ENCODE measurements around the gene DOCK1. TPM values are rescaled to one million over a fixed set of nuclear protein-coding genes. Genes with fewer than 3 reads are reported as not detected.

Gene DOCK1
- total RNA-seq, 1 donor from 2014 or later = 57.8 TPM

DNA sequence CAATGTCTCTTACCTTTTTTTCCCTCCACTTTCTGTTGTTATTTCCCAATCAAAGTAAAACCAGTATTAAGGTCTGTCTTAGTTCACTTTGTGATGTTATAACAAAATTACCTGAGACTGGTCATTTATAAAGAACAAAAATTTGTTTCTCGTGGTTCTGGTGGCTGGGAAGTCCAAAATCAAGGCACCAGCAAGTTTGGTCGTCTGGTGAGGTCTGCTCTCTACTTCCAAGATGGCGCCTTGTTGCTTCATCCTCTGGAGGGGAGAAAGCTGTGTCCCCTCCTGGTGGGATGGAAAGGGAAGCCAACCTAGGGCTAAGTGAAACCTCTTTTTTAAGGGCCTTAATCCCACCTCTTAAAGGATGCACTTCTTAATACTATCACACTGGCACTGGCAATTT, 313.4 kb downstream of the DOCK1 start:
- peaks cover 14% of the 10 kb centered on the region for H3K4me1 Mint-ChIP-seq (ENCODE audit: low read depth)
- no peak for DNase-seq (ENCODE audit: low spot score)
- H3K4me3 Mint-ChIP-seq (ENCODE audit: unreplicated experiment) = no peak overlapping the region
- H3K27me3 Mint-ChIP-seq (ENCODE audit: low read depth) = no peaks in the 10 kb centered on the region
- TF ChIP-seq, protein P1, sequence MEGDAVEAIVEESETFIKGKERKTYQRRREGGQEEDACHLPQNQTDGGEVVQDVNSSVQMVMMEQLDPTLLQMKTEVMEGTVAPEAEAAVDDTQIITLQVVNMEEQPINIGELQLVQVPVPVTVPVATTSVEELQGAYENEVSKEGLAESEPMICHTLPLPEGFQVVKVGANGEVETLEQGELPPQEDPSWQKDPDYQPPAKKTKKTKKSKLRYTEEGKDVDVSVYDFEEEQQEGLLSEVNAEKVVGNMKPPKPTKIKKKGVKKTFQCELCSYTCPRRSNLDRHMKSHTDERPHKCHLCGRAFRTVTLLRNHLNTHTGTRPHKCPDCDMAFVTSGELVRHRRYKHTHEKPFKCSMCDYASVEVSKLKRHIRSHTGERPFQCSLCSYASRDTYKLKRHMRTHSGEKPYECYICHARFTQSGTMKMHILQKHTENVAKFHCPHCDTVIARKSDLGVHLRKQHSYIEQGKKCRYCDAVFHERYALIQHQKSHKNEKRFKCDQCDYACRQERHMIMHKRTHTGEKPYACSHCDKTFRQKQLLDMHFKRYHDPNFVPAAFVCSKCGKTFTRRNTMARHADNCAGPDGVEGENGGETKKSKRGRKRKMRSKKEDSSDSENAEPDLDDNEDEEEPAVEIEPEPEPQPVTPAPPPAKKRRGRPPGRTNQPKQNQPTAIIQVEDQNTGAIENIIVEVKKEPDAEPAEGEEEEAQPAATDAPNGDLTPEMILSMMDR (IDR thresholded peaks at IDR 0.05) = no peak
- no peak overlapping the region for H3K27ac Mint-ChIP-seq (ENCODE audit: unreplicated experiment)
- peaks cover 5% of the 10 kb centered on the region for H3K36me3 Mint-ChIP-seq (ENCODE audit: low read depth)
- peaks cover 5% of the 10 kb centered on the region for H3K9me3 Mint-ChIP-seq (ENCODE audit: low read depth)

DNA sequence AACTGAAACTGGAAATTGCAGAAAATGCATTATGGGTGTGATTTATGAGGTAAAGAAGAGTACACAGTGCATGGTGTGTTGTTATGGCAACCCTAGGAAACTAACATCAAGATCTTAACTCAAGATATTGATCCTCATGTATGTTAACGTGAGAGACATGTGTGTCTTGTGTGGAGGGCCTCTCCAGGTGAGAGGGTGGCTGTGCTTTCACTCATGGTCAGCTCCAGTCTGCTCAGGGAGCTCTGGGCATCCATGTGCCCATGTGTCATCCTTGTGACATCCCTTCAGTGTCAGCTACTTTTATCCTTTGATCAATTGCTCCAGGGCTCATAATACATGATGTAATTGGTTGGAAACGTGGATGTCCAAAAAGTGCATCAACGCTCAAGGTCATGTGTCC, 316.1 kb downstream of the DOCK1 start:
- Mint-ChIP-seq H3K9me3 (ENCODE audit: low read depth) (peaks cover 5% of the 10 kb centered on the region), H3K27ac (ENCODE audit: unreplicated experiment) (no peak overlapping the region), H3K27me3 (ENCODE audit: low read depth) (no peaks in the 10 kb centered on the region), H3K4me3 (ENCODE audit: unreplicated experiment) (no peak overlapping the region), H3K36me3 (ENCODE audit: low read depth) (peaks cover 3% of the 10 kb centered on the region), H3K4me1 (ENCODE audit: low read depth) (peaks cover 9% of the 10 kb centered on the region)
- DNase-seq (ENCODE audit: low spot score) = no peak
- TF ChIP-seq, protein P1 (IDR thresholded peaks at IDR 0.05) = no peak

DNA sequence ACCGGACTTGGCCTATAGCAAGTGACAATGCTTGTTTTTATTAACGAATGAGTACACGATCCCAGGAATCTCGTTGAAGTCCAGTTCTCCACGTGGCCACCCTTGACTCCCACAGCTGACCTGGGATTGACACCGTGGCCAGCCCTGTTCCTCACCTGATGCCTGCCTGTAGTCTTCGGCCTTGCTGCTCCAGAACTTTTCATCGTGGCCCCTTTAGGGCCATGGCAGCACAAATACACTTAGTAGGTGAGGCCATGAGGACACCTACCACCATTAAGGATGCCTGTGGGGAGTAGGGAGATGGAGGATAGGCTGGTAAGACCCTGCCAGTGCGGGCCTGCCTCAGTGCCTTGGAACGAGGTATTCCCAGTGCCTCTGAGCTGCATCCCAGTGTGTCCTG, 321.8 kb downstream of the DOCK1 start:
- Mint-ChIP-seq H3K27me3 (ENCODE audit: low read depth) (no peaks in the 10 kb centered on the region), H3K9me3 (ENCODE audit: low read depth) (no peaks in the 10 kb centered on the region), H3K4me1 (ENCODE audit: low read depth) (no peaks in the 10 kb centered on the region), H3K27ac (ENCODE audit: unreplicated experiment) (no peak overlapping the region), H3K36me3 (ENCODE audit: low read depth) (peaks cover 3% of the 10 kb centered on the region), H3K4me3 (ENCODE audit: unreplicated experiment) (no peak overlapping the region)
- TF ChIP-seq, protein P1 (IDR thresholded peaks at IDR 0.05) = no peak
- no peak for DNase-seq (ENCODE audit: low spot score)

DNA sequence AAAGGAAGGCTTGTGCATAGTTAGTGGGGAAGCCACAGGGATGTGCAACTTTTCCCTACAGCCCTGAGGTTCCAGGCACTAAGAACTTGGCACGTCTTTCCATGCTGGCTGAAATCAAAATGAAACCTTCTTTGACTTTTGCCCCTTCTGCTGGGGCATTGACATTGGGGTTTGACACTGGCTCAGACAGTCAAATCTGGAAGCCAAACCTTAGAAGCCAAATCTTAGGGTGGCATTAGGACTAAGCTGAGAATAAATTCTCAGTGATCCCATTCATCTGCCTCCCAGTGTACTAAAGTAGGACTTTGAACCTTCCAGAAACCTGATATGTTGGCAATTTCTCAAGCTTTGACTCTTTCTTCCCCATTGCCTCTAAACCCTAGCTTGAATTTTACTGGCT, 322.4 kb downstream of the DOCK1 start:
- H3K4me3 Mint-ChIP-seq (ENCODE audit: unreplicated experiment) = no peak overlapping the region
- no peaks in the 10 kb centered on the region for H3K9me3 Mint-ChIP-seq (ENCODE audit: low read depth)

DNA sequence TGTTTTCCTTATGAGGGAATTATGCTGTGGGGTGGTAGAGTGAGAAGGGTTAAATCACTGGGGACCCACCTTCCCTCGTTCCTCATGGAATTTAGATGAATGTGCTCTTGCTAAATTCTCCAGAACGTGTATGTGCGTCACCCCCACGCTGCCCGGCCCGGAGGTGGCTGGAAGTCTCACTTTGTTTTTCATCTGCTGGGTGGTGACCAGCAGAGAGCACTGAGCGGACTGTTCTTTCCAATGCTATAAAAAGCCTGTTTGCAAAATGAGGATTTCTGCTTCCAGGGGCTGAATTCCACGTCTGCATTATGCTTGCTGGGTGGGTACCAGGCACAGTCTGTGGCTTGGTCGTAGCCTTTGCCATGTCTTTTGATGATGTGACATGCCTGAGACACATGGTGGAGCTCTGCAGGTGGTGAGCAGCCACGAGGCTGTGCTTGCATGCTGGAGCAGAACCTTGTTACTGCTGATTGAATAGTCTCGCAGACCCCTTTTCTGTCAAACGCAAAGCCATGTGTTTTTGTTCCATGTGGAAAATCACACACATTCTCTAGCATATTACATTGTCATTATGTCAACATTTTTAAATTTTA, 323.1 kb downstream of the DOCK1 start:
- Mint-ChIP-seq H3K27me3 (ENCODE audit: low read depth) (no peaks in the 10 kb centered on the region), H3K36me3 (ENCODE audit: low read depth) (peaks cover 3% of the 10 kb centered on the region), H3K4me3 (ENCODE audit: unreplicated experiment) (no peak overlapping the region), H3K27ac (ENCODE audit: unreplicated experiment) (no peak overlapping the region), H3K9me3 (ENCODE audit: low read depth) (no peaks in the 10 kb centered on the region), H3K4me1 (ENCODE audit: low read depth) (no peaks in the 10 kb centered on the region)
- TF ChIP-seq, protein P1 (IDR thresholded peaks at IDR 0.05) = peak; percentile 15
- DNase-seq (ENCODE audit: low spot score) = no peak

More for the DNA sequence above, 322.4 kb downstream of the DOCK1 start:
- no peak overlapping the region for H3K27ac Mint-ChIP-seq (ENCODE audit: unreplicated experiment)
- no peaks in the 10 kb centered on the region for H3K4me1 Mint-ChIP-seq (ENCODE audit: low read depth)
- H3K36me3 Mint-ChIP-seq (ENCODE audit: low read depth) = peaks cover 3% of the 10 kb centered on the region
- TF ChIP-seq, protein P1 (IDR thresholded peaks at IDR 0.05) = no peak
- H3K27me3 Mint-ChIP-seq (ENCODE audit: low read depth) = no peaks in the 10 kb centered on the region
- no peak for DNase-seq (ENCODE audit: low spot score)
